GM19035 (cell line): ENCODE measurements around the gene ATXN1.
"Not testable (repeated sequence)": the region's sequence is repeated elsewhere in the genome, so short reads cannot be mapped to it uniquely, and the experiment has no call there.

Source experiments
- ATAC-seq: cut with Tn5 transposase; IDR thresholded peaks from one replicate; pipeline ENCODE4 v1.9.1; 2021; ENCODE audit not compliant: unreplicated experiment

The ATXN1 gene

GRCh38 chr6:16624636-16625290 is 136.5 kb downstream of the ATXN1 start:
- ATAC-seq: no peak

GRCh38 chr6:16623731-16624130 is 137.5 kb downstream of the ATXN1 start:
- ATAC-seq: no peak

- no peak for ATAC-seq
These were observed 138.1 kb downstream of the ATXN1 start for GRCh38 chr6:16623029-16623653.

DNA sequence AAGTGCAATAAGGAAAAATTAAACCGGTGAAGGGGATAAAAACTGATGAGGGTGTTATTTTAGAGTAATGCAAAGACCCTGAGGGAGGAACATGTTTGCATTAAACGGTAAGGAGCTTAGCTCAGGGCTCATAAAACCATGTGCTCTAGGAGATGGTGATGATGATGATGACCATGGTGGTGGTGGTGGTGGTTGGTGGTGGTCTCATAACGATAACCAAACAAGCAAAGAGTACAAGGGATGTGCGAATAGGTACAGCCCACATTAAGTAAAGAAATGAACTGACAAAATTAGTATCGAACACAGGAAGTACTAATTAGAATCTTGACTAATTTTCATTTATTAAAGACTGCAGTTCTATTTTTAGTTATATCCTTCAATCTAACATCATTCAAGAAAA is 139.1 kb downstream of the ATXN1 start:
- ATAC-seq: no peak

GRCh38 chr6:16621002-16621401 is 140.3 kb downstream of the ATXN1 start:
- ATAC-seq: no peak

DNA sequence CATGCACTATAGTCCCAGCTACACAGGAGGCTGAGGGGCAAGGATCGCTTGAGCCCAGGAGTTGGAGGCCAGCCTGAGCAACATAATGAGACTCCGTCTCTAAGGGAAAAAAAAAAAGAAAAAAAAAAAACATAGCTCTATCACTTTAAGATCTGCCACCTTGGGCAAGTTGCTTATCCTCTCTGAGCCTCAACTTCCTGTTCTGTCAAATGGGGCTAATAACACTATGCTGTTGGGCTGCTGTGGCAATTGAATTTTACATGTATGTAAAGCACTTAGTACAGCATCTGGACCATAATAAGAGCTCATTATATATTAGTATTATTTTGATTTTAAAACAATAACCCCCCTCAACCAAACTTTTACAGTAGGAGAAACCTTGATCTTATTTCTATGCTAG is 141.5 kb downstream of the ATXN1 start:
- ATAC-seq: no peak

GRCh38 chr6:16618962-16619361 is 142.3 kb downstream of the ATXN1 start:
- no peak for ATAC-seq

DNA sequence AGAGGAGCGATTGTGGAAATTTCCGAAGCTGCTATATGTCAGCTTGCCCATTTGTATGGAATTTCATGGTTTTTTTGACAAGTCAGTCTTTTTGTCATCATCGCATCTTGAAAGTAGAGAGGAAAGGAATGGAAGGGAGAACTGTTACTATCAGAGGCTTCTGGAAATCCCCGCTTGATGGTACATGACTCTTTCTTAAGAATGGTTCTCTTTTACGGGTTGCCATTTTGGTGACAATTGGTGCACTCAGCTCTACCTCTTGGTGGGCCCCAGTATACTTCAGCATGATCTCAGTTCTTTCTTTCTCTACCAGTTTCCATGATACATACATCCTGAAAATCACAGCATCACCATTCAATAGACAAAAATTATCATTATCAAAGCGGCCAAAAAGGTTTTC is 146.0 kb downstream of the ATXN1 start:
- not testable (repeated sequence) for ATAC-seq

GRCh38 chr6:16614143-16614542 is 147.1 kb downstream of the ATXN1 start:
- ATAC-seq: not testable (repeated sequence)

DNA sequence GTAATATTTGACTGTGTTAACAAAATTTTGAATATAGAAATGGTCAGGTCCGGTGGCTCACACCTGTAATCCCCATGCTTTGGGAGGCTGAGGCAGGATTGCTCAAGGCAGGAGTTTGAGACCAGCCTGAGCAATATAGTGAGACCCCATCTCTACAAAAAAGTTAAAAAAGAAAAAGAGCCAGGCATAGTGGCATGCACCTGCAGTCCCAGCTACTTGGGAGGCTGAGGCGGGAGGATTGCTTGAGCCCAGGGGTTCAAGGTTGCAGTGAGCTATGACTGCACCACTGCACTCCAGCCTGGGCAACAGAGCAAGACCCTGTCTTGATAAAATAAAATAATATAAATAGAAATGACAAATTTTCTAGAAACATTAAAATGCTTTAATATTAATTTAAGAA is 147.8 kb downstream of the ATXN1 start:
- not testable (repeated sequence) for ATAC-seq

- no peak for ATAC-seq
These were observed 152.8 kb downstream of the ATXN1 start for GRCh38 chr6:16608444-16608843.

GRCh38 chr6:16602035-16602434 is 159.2 kb downstream of the ATXN1 start:
- ATAC-seq: peak; percentile 86

DNA sequence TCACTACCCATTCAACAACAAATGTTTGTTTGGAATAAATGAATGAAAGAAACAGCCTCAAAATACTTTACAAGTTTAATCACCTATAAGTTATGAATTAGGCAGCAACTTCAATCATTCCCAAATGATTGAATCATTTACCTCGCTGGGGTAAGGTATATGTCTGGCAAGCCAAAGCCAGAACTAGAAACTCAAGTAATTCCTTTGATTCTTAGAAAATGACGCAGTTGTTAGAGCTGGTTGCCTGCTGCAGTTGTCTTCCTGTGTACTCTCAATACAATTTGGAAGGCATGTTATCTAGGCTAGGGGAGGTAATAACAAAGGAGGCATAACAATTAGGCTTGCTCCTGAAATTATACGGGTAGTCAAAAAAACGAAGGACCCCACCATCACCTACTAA is 160.6 kb downstream of the ATXN1 start:
- no peak for ATAC-seq

GRCh38 chr6:16600026-16600425 is 161.2 kb downstream of the ATXN1 start:
- ATAC-seq: no peak

GRCh38 chr6:16596616-16597331 is 164.5 kb downstream of the ATXN1 start:
- ATAC-seq: no peak

DNA sequence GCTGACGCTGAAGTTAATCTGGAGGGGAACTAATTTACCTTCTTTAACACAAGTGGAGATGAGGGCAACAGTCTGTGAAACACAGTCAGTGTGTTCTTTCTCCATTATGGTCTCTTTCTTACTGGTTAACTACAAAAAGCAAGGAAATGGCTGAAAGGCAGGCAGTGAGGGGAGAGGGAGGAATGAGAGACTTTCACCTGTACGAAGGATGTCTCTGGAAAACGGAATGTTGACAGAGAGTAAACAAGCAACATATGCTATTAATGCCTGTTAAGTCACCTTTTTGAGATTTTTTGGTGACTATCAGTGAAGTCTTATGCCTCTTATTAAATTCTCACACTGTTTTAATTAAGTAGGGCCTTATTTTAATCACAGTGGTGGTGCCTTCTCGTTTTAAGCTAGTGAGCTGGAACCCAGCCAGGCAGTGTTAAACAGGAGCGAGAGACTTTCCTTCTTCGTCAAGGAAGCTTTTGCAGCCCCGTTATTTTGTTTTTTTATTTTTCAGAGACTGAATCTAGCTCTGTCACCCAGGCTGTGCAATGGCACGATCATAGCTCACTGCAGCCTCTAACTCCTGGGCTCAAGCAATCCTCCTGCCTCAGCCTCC is 165.6 kb downstream of the ATXN1 start:
- no peak for ATAC-seq

GRCh38 chr6:16594849-16595248 is 166.4 kb downstream of the ATXN1 start:
- ATAC-seq: no peak

DNA sequence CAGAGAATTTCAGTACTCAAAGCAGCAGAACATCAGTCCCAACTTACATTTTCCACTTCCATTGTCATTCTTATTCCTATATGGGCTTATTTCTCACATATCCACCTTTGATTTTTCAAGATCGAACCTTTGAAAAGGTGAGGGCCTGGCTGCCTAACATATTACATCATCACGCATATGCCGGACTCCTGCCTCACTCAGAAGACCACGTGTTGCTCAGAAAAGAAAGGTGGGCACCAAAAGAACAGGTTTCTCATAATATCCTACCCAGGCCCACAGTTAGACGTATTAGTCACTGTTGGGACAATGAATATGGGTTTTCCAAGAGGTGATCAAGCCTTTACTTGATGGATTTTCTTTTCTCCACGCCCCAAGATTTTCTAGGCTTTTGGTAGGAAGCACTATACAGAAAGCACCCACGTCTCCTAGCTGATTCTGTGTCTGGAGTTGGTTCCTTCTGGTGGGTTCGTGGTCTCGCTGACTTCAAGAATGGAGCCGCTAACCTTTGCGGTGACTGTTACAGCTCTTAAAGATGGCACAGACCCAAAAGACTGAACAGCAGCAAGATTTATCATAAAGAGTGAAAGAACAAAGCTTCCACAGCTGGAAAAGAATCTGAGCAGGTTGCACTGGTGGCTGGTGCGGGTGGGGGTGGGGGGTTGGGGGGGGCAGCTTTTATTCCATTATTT is 168.9 kb downstream of the ATXN1 start:
- no peak for ATAC-seq

- ATAC-seq: peak; percentile 55
These were observed 169.7 kb downstream of the ATXN1 start for GRCh38 chr6:16591396-16592222.

DNA sequence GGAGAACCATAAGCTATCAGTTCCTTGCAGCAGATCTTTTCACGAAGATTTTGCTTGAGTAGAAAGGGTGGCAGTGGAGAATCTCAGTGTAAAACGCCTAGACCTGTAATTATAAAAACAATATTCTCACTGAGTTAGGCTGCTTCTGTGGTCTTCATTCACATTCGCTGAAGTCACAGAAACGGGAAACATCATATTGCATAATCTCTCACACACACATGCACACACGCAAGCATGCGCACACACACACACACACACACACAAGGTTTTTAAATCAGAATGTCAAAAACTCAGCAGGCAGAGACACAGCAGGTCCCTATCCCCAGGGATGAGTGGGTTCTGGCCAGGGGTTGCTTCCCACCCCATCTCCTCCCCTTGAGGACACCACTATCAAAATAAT is 175.5 kb downstream of the ATXN1 start:
- no peak for ATAC-seq
